NCI-H1694 (cell line): ENCODE data around the gene ANKRD18B.
"Not testable (repeated sequence)": the region's sequence is repeated elsewhere in the genome, so short reads cannot be mapped to it uniquely, and the experiment has no call there.

Source experiments
- DNase-seq: peaks from one replicate; lab custom pipeline; 2025; lab: John Stamatoyannopoulos, UW

The ANKRD18B gene

DNA sequence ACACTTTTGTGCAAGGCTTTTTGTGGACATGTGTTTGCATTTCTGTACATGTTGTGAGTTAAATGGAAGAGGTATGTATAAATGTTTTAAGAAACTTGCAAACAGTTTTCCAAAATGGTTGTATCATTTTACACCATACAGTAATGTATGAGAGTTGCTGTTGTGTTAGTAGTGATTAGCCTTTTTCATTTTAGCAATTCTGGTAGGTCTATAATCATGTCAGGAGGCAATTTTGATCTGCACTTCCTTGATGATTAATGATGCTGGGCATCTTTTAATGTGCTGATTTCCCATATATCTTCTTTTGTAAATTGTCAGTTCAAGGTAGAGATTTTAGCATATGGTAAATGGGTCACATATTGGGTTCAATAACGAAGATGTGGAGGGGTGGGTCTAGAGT is 87.3 kb downstream of the ANKRD18B start:
- no peak for DNase-seq

DNA sequence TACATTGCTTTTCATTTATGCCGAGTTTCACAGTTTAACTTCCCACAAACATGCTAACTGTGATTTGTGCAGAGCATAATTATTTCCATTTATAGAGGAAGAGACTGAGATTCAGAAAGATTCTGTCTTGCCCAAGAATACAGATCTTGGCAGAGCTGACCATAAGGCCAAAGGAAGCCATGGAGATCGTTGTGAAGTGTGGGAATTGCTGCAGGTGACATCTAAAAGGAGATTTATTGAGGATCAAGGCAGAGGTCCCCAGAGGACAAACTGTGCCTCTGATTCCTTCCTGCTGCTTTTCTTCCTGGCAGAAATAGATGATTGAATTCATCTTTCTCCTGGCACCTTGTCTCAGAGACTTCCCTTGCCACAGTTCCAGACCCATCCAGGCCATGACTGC is 88.4 kb downstream of the ANKRD18B start:
- not testable (repeated sequence) for DNase-seq

DNA sequence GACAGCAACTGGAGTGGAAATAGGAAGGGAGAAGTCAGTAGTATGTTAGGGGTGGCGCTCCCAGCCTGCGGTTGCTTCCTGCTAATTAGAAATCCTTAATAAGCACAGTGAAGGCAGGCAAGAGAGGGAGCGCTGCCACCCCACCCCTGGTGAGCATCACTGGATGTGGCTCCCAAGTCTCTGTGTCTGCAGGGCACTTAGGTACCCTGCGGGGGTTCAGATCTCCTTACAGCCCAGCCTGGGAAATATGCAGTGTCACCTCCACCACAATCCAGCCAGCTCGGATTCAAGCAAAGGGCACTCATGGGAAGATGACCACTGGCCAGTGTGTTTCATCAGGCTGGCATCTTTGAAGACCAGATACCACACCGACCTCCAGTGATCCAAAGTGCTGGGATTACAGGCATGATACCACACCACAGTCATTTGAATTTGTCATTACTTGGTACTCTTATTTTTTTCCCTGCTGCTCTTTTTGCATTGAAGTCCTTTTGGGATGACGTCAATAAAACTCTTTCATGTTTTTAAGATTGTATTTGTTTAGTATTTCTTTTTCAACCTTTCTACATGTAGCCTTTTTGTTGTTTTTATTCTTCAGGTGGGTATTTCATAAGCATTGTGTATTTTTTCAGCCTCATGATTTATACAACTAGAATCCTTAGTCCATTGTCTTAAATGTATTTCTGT is 90.1 kb downstream of the ANKRD18B start:
- no peak for DNase-seq

DNA sequence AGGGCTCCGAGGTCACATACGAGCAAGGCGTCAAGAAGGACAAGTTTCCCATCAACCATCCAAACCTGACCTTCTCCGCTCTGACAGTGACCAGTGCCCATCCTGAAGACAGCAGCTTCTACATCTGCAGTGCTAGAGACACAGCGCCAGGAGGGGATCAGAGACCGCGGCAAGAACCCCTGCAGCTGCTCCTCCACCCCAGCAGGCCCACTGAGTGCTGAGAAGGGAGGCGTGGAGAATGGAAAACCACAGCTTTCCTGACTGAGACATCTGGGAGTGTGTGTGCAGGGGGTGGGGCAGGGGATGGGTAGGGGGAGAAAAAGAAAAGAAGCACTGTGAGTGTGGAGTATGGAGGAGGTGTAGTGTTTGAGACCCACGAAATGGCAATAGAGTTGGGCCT is 94.3 kb downstream of the ANKRD18B start:
- not testable (repeated sequence) for DNase-seq

DNA sequence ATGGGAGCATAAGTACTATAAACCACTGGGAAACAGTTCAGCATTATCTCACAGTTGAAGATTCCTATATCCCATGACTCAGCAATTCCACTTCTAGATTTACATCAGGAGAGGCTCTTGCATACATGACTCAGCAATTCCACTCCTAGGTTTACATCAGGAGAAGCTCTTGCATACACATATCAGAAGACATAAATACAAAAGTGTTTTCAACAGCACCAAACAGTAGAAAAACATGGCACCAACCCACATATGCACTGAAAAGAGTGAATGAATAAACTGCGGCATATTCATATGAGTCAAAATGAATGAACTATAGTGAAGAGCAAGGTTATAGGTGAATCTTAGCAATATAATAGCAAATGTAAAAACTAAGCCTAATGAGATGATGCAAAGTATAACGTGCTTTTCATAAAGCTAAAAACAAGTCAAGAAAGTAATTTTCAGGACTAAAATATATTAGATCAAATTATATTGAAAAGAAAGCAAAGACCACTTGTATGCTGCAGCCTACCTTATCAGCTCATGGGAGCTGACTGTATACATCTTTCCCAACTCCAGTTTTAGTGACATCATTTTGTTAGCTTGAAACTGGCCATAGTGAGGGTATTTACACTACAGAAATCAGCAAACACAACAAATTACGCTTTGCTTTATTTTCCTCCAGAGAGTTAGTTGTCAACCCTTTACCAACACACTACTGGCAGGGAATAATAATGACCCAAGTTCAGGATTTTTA is 95.8 kb downstream of the ANKRD18B start:
- DNase-seq: no peak

DNA sequence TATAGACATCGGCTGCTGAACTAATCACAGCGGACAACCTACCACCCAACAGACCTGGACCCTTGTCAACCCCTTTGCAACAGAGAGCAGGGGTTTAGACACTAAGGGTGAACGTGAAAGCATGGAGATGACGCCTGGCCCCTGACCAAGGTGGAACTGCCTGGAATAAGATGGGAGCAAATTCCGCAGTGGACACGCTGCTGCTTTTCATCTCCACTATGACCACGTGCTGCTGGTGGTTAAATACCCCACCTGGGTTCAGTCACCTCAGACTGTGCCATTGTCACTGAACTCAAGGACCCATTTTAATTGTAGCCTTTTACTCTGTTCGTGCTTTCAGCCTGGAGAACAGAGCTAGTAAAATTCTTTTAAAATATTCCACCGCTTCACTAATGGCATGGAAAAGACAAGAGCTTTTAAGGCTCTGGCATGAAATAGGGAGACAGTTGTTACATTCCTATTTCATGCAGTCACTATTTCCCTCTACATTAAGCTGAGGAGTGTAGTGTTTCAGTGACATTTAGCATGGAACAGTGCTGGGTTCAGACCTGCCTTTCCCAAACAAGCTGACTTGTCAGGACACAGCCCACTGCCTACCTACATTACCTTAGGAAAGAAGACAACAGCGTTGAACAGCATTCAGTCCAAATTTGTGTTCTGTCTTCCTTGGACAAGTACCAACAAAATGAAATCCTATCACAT is 96.8 kb downstream of the ANKRD18B start:
- no peak for DNase-seq
